Stimulated activated naive CD8-positive, alpha-beta T cell treated with anti-CD3 and anti-CD28 coated beads, Interleukin-15, Interleukin-2, amounts not matched to agents 100 ng/mL and 50 ng/mL, for 24 hours (primary cell): ENCODE data around the gene PEX12.

Experiments
- H3K27ac Mint-ChIP-seq: one replicate; pipeline ENCODE4 v1.8.0; 2021; ENCODE audit warnings: mild to moderate bottlenecking, mixed read lengths
- H3K27me3 Mint-ChIP-seq: one replicate; pipeline ENCODE4 v1.8.0; 2021; ENCODE audit warnings: mixed read lengths
- H3K36me3 Mint-ChIP-seq: one replicate; pipeline ENCODE4 v1.8.0; 2021; ENCODE audit warnings: low read depth, mixed read lengths
- H3K4me1 Mint-ChIP-seq: one replicate; pipeline ENCODE4 v1.8.0; 2021; ENCODE audit warnings: low read depth, mixed read lengths
- H3K4me3 Mint-ChIP-seq: one replicate; pipeline ENCODE4 v1.8.0; 2021; ENCODE audit warnings: mild to moderate bottlenecking, mixed read lengths
- H3K9me3 Mint-ChIP-seq: one replicate; pipeline ENCODE4 v1.8.0; 2021; ENCODE audit warnings: mixed read lengths

The PEX12 gene

GRCh38 chr17:35557353-35557752 lies 21.0 kb downstream of the PEX12 start:
- Mint-ChIP-seq H3K9me3 (no peaks in the 10 kb centered on the region), H3K4me3 (no peak overlapping the region), H3K4me1 (peaks cover 8% of the 10 kb centered on the region), H3K36me3 (no peaks in the 10 kb centered on the region), H3K27me3 (peaks cover 5% of the 10 kb centered on the region), H3K27ac (no peak overlapping the region)

DNA sequence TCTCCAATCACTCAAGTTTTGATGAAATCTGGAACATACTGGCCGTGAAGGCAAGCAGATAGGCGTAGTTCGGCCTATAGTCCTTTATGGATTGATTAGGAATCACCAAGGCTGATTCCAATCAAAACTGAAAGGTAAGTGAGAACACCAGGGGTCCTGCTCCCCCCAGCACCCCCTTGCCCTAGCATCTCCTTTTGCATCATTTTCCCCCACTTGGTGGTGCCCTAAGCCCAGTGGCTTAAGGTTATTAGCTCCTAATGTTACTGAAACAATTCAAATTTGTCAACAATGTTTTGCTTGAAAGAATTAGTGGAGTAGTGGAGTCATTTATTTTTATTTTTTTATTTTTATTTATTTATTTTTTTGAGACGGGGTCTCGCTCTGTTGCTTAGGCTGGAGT lies 22.7 kb downstream of the PEX12 start:
- H3K36me3 Mint-ChIP-seq, result no peaks in the 10 kb centered on the region
- H3K27me3 Mint-ChIP-seq, result peaks cover 5% of the 10 kb centered on the region
- no peak overlapping the region for H3K27ac Mint-ChIP-seq
- H3K4me1 Mint-ChIP-seq, result peaks cover 4% of the 10 kb centered on the region
- H3K4me3 Mint-ChIP-seq, result no peak overlapping the region
- H3K9me3 Mint-ChIP-seq, result no peaks in the 10 kb centered on the region

DNA sequence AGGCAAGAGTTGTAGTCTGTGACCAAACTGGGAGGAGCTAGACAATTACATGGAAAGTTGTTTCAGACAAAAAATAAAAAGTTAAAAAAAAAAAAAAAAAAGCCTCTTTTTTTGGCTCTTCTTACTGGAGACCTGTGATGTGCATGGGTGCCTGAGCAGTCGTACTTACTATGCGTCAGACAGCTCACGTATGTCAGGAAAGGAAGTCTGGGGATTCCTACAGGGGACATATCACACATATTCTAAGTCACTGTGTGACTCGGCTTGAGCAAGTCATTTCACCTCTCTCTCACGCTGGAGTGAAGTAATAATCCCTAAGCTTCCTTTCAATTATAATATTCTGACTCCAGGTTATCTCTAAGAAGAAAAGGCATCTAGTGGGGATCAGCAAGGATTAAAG lies 23.7 kb downstream of the PEX12 start:
- no peak overlapping the region for H3K4me3 Mint-ChIP-seq
- peaks cover 5% of the 10 kb centered on the region for H3K27me3 Mint-ChIP-seq
- H3K9me3 Mint-ChIP-seq, result no peaks in the 10 kb centered on the region
- no peaks in the 10 kb centered on the region for H3K4me1 Mint-ChIP-seq
- H3K27ac Mint-ChIP-seq, result no peak overlapping the region
- H3K36me3 Mint-ChIP-seq, result no peaks in the 10 kb centered on the region

DNA sequence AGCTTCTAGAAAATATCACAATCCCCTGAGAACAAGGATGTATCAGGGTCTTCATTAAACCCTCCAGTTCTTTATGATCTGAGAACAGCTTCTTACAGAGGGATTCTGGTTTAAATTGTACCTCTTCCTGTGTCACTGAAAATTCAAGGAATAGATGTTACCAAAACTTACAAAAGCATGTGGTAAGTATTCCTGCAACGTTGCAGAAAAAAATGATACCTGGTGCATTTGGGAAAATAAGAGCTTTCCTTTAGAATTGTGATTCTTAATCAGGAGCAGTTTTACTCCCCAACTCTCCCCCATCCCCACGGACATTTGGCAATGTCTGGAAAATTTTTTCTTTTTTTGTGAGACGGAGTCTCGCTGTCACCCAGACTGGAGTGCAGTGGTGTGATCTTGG lies 25.1 kb downstream of the PEX12 start:
- Mint-ChIP-seq H3K27me3 (no peaks in the 10 kb centered on the region), H3K4me3 (no peak overlapping the region), H3K36me3 (no peaks in the 10 kb centered on the region), H3K9me3 (no peaks in the 10 kb centered on the region), H3K27ac (no peak overlapping the region), H3K4me1 (peaks cover 9% of the 10 kb centered on the region)

DNA sequence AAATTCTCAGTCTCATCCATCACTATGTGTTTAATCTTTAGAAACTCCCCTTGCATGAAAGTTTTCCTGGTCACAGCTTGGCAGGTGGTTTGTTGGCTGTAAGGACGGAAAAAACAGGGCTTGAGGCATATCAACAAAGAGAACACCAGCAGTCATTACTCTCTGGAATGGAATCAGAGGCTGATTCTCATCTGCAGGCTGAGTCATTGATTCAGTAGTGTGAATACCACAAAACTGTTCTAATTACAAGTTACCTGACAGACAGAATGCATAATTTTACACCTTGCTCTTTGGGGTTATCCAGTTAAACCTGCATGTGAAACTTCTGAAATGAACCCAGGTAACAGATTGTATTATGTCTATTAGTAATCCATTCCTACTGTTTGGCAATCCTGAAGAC lies 29.4 kb downstream of the PEX12 start:
- peaks cover 27% of the 10 kb centered on the region for H3K4me1 Mint-ChIP-seq
- no peak overlapping the region for H3K27ac Mint-ChIP-seq
- peaks cover 5% of the 10 kb centered on the region for H3K36me3 Mint-ChIP-seq

DNA sequence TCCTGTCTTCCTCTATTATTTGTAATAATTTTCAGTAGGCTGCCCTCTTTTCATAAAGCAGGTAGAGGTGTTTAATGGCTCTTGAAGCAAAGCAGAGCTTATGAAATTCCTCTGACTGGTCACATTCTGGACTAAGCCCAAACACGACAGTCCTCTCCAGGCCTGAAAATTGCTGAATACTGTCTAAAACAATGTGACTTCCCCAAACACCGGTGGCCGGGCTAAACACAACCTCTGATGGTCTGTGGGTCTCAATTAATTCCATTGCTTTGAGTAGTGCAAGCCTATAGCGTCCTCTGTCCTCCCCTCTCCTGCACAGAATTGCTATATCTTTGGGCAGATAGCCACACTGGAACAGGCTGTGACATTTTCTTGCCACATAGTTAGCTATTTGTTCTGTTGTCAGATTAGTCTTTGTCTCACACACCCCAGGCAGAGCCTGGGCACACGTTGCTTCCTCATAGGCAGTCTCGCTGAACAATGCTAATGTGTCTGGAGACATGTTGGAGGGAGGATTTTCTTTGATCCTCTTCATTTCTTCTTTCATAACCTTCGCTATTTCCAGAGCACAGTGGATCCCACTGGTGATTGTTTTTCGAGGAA lies 30.1 kb downstream of the PEX12 start:
- no peaks in the 10 kb centered on the region for H3K27me3 Mint-ChIP-seq
- H3K4me3 Mint-ChIP-seq, result no peak overlapping the region
- no peak overlapping the region for H3K27ac Mint-ChIP-seq
- no peaks in the 10 kb centered on the region for H3K9me3 Mint-ChIP-seq
- H3K36me3 Mint-ChIP-seq, result peaks cover 5% of the 10 kb centered on the region
- peaks cover 33% of the 10 kb centered on the region for H3K4me1 Mint-ChIP-seq

More for the DNA sequence above, 29.4 kb downstream of the PEX12 start:
- no peaks in the 10 kb centered on the region for H3K27me3 Mint-ChIP-seq
- no peak overlapping the region for H3K4me3 Mint-ChIP-seq
- no peaks in the 10 kb centered on the region for H3K9me3 Mint-ChIP-seq

- Mint-ChIP-seq H3K36me3 (peaks cover 5% of the 10 kb centered on the region), H3K27me3 (no peaks in the 10 kb centered on the region), H3K27ac (no peak overlapping the region), H3K9me3 (no peaks in the 10 kb centered on the region), H3K4me3 (no peak overlapping the region), H3K4me1 (peaks cover 41% of the 10 kb centered on the region)
Measured at GRCh38 chr17:35546487-35546886, 31.9 kb downstream of the PEX12 start.

- no peak overlapping the region for H3K4me3 Mint-ChIP-seq
- peaks cover 5% of the 10 kb centered on the region for H3K36me3 Mint-ChIP-seq
- no peaks in the 10 kb centered on the region for H3K9me3 Mint-ChIP-seq
- H3K27me3 Mint-ChIP-seq, result no peaks in the 10 kb centered on the region
- peak overlapping the region; percentile 2 for H3K27ac Mint-ChIP-seq
- peaks cover 53% of the 10 kb centered on the region for H3K4me1 Mint-ChIP-seq
Measured at GRCh38 chr17:35545150-35545549, 33.2 kb downstream of the PEX12 start.

DNA sequence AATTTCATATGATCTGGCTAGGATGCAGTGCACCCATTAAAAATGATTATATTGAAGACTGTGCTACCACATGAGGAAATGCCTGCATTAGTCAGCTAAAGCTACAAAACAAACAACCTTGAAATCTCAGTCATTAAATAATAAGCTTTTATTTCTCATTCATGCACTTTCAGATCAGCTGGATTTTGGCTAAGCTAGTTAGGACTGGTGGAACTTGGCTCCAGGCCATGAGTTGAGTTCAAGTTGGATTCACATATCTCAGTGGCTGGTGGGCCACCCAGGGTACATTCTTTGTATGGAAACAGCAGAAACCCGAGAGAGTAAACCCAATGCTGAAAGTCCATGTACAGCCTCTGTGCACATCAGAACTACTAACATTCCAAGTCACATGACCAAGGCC lies 34.5 kb downstream of the PEX12 start:
- Mint-ChIP-seq H3K27me3 (no peaks in the 10 kb centered on the region), H3K4me1 (peaks cover 61% of the 10 kb centered on the region), H3K4me3 (no peak overlapping the region), H3K9me3 (no peaks in the 10 kb centered on the region), H3K36me3 (peaks cover 5% of the 10 kb centered on the region), H3K27ac (no peak overlapping the region)

DNA sequence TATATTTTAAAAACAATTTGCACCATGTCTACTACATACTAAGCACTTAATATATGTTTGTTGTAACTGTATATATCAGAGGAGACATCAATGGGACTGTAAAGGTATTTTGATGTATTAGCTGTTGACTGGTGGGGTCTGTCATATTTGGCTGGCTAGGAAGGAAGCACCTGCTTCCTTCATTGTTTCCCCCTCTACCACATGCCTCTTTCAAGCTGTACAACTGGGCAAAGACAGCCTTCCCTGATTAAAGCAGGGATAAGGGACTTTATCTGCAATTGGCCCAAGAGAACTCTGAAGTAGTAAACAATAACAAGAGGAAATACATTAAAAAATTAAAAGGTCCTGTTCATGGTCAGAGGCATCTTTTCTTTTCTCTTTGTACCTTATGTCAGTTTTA lies 35.4 kb downstream of the PEX12 start:
- H3K9me3 Mint-ChIP-seq, result no peaks in the 10 kb centered on the region
- no peak overlapping the region for H3K27ac Mint-ChIP-seq
- H3K4me1 Mint-ChIP-seq, result peaks cover 65% of the 10 kb centered on the region
- no peak overlapping the region for H3K4me3 Mint-ChIP-seq
- H3K27me3 Mint-ChIP-seq, result no peaks in the 10 kb centered on the region
- peaks cover 5% of the 10 kb centered on the region for H3K36me3 Mint-ChIP-seq

- peaks cover 69% of the 10 kb centered on the region for H3K4me1 Mint-ChIP-seq
- no peaks in the 10 kb centered on the region for H3K9me3 Mint-ChIP-seq
- H3K4me3 Mint-ChIP-seq, result peak overlapping the region; percentile 98
- H3K36me3 Mint-ChIP-seq, result peaks cover 10% of the 10 kb centered on the region
- no peaks in the 10 kb centered on the region for H3K27me3 Mint-ChIP-seq
- H3K27ac Mint-ChIP-seq, result peak overlapping the region; percentile 100
Measured at GRCh38 chr17:35541434-35541833, 36.9 kb downstream of the PEX12 start.

- peak overlapping the region; percentile 98 for H3K4me3 Mint-ChIP-seq
- H3K27ac Mint-ChIP-seq, result peak overlapping the region; percentile 100
- H3K36me3 Mint-ChIP-seq, result peaks cover 15% of the 10 kb centered on the region
- no peaks in the 10 kb centered on the region for H3K27me3 Mint-ChIP-seq
- no peaks in the 10 kb centered on the region for H3K9me3 Mint-ChIP-seq
- H3K4me1 Mint-ChIP-seq, result peaks cover 69% of the 10 kb centered on the region
Measured at GRCh38 chr17:35540589-35541404, 37.6 kb downstream of the PEX12 start.

DNA sequence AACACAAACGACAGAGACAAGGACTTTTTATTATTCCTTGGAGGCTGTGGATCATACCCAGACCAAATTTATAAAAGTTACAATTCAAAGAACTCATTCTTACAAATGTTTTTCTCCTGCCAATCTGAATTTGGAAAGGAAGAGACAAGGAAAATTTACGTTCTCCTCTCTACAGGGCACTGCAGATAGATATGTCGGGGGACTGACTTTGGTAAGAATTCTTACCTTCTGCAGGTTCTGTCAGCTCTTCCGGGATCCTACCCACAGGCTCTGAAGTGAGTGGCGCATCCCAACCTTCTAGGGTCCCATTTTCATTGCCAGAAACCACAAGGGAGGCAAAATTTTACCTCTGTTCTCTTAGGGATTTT lies 38.7 kb downstream of the PEX12 start:
- H3K27ac Mint-ChIP-seq, result peak overlapping the region; percentile 99
- H3K27me3 Mint-ChIP-seq, result no peaks in the 10 kb centered on the region
- H3K4me3 Mint-ChIP-seq, result peak overlapping the region; percentile 98
- H3K4me1 Mint-ChIP-seq, result peaks cover 66% of the 10 kb centered on the region
- H3K36me3 Mint-ChIP-seq, result peaks cover 17% of the 10 kb centered on the region
- H3K9me3 Mint-ChIP-seq, result no peaks in the 10 kb centered on the region

GRCh38 chr17:35537601-35538141 lies 40.7 kb downstream of the PEX12 start, which contains the start of gene SLFN12L:
Gene SLFN12L, minus strand, starts transcription at chr17:35537678. Its CDS starts 15,314 bp downstream, at chr17:35522364.
- Mint-ChIP-seq H3K36me3 (peaks cover 27% of the 10 kb centered on the region), H3K27me3 (no peaks in the 10 kb centered on the region), H3K4me3 (peak within 1 kb of the TSS; percentile 95), H3K4me1 (peaks cover 63% of the 10 kb centered on the region), H3K27ac (peak within 1 kb of the TSS; percentile 99), H3K9me3 (no peaks in the 10 kb centered on the region)

DNA sequence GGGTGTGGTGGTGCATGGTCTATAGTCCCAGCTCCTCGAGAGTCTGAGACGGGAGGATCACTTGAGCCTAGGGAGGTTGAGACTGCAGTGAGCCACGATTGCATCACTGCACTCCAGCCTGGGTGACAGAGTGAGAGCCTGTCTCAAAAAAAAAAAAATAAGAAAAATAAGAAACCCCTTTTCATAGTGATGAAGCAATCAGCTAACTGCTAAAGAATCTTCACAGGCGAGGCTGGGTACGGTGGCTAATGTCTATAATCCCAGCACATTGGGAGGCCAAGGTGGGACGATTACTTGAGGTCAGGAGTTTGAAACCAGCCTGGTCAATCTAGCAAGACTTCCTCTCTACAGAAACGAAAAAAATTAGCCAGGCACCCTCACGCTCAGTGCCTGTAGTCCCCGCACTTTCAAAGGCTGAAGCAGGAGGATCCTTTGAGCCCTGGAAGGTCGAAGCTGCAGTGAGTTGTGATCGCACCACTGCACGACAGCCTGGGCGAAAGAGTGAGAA lies 41.7 kb downstream of the PEX12 start:
- peaks cover 27% of the 10 kb centered on the region for H3K36me3 Mint-ChIP-seq
- peak overlapping the region; percentile 95 for H3K4me3 Mint-ChIP-seq
- no peaks in the 10 kb centered on the region for H3K27me3 Mint-ChIP-seq
- peaks cover 71% of the 10 kb centered on the region for H3K4me1 Mint-ChIP-seq
- H3K27ac Mint-ChIP-seq, result peak overlapping the region; percentile 99
- no peaks in the 10 kb centered on the region for H3K9me3 Mint-ChIP-seq
